AG08395 (cell line): ENCODE data around the gene CCR5.
"Not testable (repeated sequence)": the region's sequence is repeated elsewhere in the genome, so short reads cannot be mapped to it uniquely, and the experiment has no call there.

Experiments used
- DNase-seq: peaks from one replicate; pipeline ENCODE4 v3.0.0; 2012; ENCODE audit warnings: mixed read lengths, low spot score

Gene CCR5

DNA sequence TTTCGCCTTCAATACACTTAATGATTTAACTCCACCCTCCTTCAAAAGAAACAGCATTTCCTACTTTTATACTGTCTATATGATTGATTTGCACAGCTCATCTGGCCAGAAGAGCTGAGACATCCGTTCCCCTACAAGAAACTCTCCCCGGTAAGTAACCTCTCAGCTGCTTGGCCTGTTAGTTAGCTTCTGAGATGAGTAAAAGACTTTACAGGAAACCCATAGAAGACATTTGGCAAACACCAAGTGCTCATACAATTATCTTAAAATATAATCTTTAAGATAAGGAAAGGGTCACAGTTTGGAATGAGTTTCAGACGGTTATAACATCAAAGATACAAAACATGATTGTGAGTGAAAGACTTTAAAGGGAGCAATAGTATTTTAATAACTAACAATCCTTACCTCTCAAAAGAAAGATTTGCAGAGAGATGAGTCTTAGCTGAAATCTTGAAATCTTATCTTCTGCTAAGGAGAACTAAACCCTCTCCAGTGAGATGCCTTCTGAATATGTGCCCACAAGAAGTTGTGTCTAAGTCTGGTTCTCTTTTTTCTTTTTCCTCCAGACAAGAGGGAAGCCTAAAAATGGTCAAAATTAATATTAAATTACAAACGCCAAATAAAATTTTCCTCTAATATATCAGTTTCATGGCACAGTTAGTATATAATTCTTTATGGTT lies at the start of gene CCR5:
Gene CCR5, plus strand, starts transcription at position 108 of the 680 bp plus-strand sequence. CDS start 1,957 bp downstream, outside the sequence.
- no peak for DNase-seq

DNA sequence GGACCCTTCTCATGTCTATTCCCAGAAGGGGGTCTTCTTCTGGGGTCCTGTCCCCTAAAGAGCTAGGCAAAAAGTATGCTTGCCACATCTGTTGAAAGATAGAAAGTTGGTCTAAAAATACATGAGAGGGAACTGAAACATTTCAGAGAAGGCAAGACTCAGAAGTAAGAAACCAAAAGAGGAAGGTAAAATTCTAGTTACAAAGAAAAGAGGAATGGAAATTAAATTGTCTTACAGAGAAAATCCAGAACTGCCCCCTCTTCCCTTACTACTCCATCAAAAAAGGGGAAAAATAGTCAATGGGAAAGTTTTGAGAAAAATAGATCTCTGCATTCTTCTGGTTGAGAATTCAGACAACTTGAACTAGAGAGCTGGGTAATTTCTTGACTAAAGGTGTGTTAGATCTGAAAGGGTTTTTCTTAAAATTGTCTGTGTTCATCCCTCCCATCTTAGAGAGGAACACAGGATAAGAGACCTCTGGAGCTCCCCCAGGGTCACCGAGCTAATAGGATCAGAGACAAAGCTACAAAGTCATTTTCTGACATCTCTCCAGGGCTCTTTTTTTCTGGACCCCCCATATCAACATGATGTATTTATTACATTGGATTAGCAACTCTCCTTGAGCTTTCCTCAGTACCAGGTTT lies 49.2 kb upstream of the CCR5 start:
- DNase-seq: no peak

DNA sequence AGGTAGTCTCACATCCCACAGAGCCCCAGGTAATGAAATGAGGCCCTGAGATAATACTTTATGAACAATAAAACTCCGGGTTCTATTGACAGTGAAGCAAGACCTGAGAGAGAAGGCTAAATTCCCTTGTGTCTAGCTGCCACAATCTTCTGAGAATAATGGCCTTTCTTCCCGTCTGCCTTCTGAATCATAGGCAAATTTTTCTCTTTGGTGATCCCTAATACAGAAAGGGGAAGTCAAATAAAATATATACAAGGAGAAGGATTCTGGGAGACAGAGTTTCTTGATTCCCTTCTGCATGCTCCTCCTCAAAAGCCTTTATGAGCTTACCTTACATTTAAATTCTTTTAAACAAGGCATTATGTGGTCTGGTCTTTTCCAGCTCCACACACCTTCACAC lies 46.7 kb upstream of the CCR5 start:
- no peak for DNase-seq

DNA sequence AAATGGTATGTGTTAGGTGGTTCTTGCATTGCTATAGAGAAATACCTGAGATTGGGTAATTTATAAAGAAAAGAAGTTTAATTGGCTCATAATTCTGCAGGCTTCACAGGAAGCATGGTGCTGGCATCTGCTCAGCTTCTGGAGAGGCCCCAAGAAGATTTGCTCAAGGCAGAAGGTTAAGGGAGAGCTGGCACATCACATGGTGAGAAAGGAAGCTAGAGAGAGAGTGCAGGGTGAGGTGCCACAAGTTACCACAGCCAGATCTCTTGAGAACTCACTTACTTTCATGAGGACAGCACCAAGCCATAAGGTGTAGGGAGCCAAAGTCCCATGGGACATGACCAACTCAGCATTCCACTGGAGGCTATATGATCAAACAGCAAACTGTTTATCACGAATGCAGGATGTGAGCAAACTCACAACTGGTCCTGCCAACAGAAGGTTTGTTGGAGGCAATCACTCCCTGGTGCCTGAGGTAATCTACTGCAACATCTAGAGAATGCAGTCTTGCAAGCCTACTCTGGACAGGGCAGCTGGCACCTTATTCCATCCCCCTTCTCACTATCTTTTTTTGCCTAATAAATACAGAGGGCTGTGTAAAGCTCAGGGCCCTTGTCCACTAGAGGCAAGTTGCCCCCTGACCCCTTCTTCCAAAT lies 45.0 kb upstream of the CCR5 start:
- DNase-seq: no peak

DNA sequence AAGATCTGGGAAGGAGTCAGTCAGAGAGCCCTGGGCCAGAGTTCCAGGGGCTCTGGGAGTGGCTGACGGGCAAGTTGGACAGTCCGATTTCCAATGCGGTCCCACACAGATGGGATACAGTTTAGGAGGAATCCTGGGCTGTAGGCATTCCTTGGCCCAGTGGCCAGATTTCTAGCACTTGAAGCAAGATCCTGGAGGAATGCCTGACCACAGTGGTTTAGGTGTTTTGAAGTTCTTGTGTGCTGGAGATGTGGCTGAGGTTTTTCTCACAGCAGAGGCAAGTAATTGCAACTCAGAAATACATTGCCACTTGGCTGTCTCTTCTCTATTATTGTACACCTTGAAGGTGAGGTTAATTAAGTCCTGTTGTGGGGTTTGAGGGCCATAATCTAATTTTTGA lies 40.1 kb upstream of the CCR5 start:
- DNase-seq: not testable (repeated sequence)

DNA sequence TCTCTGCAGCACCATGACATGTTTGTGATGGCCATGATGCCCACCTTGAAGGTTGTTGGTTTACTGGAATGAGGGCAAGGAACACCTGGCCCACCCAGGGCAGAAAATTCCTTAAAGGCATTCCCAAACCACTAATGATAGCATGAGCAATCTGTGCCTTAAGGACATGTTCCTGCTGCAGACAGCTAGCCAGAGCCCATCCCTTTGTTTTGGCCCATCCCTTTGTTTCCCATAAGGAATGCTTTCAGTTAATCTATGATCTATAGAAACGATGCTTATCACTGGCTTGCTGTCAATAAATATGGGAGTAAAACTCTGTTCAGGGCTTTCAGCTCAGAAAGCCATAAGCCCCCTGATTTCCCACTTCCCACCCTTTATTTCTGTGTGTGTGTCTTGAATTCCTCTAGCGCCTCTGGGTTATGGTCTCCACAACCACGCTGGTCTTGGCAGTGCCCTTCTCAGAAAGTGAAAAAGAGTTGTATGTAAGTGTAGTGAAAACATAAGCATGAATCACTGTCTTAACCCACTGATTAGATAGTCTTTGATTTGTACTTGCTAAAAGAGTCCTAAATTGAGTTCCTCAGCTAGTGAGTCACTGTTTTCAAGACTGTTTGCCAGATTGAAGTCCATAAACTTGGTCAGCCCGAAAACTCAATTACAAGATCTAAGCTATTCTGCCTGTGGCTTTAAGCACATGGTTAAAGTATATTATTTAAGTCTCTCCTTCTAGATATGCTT lies 35.8 kb upstream of the CCR5 start:
- no peak for DNase-seq

DNA sequence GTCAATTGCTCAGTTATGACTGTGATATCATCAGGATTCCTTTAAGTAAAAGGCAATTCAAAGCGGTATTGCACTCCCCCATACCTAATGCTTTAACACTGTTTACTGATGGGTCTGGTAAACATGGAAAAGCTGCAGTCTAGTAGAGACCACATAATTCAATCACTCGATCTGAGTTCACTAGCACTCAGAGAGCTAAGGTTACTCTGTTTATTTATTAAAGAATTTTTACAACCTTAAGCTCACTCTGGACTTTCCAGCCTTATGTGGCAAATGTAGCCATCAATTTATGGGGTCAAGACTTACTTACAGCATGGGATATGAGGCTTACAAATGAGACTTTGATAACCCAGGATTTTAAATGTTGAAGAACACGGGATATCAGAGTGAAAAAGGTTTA lies 35.2 kb upstream of the CCR5 start:
- DNase-seq: no peak

DNA sequence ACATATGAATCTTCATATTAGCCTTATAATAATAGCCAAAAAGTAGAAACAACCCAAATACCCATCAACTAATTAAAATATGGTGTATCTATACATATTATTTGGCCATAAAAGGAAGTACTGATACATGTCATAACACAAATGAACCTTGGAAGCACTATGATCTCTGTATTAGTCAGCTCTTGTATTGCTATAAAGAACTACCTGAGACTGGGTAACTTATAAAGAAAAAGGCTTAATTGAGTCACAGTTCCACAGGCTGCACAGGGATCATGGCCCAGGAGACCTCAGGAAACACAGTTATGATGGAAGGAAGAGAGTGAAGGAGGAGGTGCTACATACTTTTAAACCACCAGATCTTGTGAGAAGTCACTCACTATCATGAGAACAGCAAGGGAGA lies 32.8 kb upstream of the CCR5 start:
- DNase-seq: no peak

DNA sequence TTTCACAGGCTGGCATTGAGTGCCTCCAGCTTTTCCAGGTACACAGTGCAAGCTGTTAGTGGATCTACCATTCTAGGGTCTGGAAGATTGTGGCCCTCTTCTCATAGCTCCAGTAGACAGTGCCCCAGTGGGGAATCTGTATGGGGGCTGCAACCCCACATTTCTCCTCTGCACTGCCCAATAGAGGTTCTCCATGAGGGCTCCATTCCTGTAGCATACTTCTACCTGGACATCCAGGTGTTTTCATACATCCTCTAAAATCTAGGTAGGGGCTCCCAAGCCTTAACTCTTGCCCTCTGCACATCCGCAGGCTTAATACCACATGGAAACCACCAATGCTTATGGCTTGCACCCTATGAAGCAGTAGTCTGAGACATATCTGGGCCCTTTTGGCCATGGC lies 31.9 kb upstream of the CCR5 start:
- DNase-seq: no peak

DNA sequence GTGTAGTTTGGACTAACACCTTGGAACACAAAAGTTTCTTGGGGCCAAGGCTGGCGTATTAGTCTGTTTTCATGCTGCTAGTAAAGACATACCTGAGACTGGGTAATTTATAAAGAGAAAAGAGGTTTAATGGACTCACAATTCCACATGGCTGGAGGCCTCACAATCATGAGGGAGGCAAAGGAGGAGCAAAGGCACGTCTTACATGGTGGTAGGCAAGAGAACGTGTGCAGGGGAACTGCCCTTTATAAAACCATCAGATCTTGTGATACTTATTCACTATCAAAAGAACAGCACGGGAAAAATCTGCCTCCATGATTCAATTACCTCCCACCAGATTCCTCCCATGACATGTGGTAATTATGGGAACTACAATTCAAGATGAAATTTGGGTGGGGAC lies 26.3 kb upstream of the CCR5 start:
- DNase-seq: no peak

DNA sequence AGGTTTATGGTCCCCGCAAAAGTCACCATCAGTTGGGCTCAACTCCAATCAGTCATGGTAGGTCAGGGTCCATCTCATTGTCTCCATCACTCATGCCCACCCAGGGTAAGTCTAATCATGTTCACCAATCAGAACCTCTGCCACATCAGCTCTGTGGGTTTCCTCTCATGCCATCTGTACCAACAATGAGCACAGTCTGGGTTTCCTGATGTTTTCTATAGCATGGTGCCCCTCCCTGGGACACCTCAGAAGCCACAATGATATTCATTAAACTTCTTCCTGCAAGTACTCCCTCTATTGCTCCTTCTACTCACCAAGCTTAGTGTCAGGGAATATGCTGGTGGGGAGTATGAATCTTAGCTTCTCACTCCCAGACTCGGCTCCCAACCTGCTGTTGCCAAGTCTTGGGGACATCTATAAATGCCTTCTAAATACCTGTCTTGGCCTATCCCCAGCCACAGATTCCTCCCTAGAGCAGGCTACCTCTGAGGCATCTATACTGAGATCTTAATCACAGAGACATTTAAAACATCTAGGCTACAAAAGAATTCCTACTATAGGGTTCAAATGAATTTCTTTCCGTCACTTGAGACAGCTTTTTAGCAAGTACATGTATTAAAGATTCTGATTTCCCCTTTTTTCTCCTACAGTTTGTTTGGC lies 21.8 kb upstream of the CCR5 start:
- DNase-seq: no peak

DNA sequence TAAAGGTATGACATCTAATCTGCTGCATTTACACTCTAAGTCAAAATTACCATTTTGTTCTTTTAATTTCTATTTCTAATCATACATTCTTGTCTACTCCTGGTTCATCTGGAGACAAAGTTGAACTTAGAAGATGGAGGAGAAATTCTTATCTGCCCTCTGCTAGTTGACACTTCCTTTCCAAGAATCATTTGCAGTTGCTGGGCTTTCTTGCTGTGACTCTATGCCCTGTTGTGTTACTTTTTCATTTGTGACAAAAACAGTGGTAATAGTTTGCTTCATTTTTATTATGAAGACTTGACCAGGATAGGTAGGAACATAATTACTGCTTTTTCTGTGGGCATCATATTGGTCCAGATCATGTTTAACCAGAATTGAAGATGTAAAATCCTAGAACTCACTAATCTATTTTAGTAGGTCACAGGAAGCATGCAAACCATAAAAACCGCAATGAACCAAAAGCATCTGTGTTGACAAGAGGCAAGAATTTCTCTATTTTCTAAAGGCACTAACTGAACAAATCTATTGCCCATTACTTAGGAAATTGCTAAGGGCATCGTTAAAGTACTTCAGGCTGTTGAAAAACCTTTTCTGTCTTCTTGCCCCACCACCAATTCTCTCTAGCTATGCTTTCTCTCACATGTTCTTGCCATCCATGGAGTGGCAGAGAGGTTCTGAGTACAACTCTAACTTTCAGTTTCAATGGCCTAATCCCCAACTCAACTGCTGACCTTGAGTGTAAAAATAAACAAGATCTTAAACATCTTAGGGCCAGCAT lies 21.1 kb upstream of the CCR5 start:
- DNase-seq: no peak

DNA sequence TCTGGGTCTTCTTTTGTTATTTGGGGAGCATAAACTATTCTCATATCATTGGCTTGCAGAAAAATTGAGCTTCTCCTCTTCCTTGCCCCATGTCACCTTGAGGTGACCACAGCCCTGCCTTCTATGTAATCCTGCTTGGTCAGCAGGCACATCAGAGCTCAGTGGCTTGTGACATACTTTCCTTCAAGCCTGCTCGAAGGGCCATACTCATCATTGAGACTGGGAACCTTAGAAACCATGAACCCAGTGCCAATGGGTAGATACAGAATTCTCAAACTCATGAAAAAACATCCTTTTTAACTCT lies 20.5 kb upstream of the CCR5 start:
- DNase-seq: no peak

DNA sequence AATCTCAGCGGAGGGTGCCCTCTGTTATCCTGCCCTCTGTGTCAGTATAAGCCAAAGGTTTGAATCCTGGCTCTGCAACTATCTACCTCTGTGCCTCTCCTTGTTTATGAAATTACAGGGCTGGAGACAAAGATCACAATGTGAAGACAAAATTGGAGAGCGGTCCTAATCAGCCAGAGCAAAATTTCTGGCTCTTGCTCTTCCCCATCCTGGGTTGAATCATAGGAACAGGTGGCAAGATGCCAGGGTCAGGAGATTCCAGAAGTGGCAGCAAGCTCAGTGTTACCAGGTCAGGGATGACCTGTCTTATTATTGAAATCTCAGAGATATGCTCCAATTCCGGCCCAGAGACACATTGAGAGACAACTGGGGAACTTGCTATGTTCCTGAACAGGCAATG lies 19.1 kb upstream of the CCR5 start:
- DNase-seq: no peak

DNA sequence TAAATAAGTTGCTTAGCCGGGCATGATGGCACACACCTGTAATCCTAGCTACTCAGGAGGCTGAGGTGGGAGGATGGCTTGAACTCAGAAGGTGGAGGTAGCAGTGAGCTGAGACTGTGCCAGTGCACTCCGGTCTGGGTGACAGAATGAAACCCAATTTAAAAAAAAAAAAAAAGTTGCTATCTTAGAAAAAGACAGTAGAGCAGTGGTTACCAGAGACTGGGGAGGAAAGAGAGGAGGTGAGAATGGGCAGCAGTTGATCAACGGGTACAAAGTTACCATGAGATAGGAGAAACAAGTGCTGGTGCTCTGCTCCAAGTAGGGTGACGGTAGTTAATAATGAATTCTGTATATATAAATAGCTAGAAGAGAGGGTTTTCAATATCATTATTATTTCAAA lies 17.7 kb upstream of the CCR5 start:
- no peak for DNase-seq

DNA sequence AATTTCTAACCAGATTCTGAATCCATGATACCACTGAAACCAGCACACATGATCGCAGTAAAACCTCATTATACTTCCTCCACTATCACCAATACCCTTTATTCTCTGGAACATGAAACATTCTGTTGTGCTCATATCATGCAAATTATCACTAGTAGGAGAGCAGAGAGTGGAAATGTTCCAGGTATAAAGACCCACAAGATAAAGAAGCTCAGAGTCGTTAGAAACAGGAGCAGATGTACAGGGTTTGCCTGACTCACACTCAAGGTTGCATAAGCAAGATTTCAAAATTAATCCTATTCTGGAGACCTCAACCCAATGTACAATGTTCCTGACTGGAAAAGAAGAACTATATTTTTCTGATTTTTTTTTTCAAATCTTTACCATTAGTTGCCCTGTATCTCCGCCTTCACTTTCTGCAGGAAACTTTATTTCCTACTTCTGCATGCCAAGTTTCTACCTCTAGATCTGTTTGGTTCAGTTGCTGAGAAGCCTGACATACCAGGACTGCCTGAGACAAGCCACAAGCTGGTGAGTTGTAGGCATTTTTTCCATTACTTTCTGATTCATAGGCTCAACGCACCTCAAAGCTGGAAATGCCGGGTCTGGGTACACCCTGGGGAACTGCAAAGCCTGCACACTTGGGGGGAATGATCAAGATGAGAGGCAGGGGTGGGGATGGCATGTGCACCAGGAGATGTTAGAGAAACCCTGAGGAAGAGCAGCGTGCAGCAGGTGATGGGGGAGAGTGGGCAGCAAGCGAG lies 16.9 kb upstream of the CCR5 start, which contains the start of gene CCR2:
Gene CCR2, plus strand, starts transcription at position 465 of the 764 bp plus-strand sequence. CDS start 3,417 bp downstream, outside the sequence.
- no peak for DNase-seq

DNA sequence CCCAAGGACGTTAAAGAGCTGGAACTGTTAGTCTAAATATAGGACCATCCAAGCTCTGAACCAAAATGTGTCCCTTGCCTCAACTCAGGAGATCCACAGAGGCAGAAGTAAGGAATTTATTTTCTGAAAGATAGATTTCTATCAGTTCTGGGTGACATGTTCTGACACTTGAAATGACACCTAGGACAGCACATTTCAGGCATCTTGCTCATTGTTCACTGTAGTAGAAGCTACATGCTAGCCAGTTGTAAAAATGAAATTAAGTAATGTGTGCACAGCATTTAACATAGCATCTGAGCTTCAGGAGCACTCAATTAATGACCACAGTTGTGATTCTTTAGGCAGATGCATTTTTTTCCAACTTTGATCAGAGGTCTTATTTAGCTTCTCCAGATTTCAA lies 16.3 kb upstream of the CCR5 start:
- DNase-seq: no peak

DNA sequence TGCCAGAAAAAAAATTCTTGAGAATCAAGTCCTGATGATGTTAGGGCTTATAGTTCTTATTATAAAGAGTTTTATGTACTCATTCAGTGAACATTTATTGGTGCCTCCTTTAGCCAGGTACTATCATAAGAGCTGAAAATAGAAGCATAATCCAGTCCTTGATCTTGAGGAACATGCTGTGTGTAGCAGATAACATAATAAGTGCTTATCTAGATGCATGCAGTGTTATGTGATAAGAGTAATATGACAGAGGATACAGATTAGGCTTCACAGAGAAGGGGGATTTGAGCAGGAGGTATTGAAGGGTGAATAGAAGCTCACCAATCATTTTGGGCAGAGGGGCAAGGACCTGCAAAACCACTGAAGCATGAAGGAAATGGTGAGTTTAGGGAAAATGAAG lies 15.8 kb upstream of the CCR5 start:
- no peak for DNase-seq

DNA sequence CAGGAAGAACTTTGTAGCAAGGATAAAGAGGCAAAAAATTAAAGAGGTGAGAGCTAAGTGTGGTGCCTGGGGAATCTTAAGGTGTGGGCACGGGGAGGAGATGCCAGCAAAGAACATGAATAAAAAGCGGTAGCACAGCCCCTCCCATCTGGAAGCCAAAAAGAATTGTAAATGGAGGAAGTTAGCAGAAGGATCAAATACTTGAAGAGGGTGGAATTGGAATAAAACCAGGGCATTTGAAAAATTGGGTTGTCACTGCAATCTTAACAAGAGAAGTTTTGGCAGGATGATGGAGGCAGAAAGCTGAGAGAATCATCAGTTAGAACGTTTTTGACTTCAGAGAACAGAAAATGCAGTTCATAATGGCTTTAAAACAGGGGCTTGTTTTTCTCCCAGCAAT lies 14.5 kb upstream of the CCR5 start:
- DNase-seq: no peak

DNA sequence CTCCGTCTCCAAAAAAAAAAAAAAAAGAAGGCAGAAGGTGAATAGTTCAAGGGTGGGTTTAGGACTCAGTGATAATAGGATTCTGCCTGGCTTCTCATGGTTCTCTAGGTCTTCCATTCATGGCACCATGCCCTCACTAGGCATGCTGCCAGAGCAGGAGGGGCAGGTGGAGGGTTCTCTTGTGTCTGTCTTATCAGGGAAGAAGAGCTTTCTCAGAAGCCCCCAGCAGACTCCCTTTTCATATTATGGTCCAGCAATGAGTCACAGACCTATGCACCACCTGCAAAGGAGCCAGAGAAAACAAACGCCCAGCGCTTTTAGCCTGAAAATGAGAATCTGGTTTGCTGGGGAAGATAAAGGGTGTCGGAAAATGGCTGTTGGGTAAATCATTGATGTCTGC lies 13.8 kb upstream of the CCR5 start:
- DNase-seq: no peak

DNA sequence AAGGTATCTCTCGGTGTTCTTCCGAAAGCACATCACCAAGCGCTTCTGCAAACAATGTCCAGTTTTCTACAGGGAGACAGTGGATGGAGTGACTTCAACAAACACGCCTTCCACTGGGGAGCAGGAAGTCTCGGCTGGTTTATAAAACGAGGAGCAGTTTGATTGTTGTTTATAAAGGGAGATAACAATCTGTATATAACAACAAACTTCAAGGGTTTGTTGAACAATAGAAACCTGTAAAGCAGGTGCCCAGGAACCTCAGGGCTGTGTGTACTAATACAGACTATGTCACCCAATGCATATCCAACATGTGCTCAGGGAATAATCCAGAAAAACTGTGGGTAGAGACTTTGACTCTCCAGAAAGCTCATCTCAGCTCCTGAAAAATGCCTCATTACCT lies 12.3 kb upstream of the CCR5 start:
- no peak for DNase-seq
